ENCODE data around the gene NDOR1.

NDOR1 gene

GRCh38 chr9:137228968-137229896 is 23.7 kb downstream of the NDOR1 start:
- H3K36me3 ChIP-seq: no peaks in the 10 kb centered on the region
- TF ChIP-seq, protein P1, sequence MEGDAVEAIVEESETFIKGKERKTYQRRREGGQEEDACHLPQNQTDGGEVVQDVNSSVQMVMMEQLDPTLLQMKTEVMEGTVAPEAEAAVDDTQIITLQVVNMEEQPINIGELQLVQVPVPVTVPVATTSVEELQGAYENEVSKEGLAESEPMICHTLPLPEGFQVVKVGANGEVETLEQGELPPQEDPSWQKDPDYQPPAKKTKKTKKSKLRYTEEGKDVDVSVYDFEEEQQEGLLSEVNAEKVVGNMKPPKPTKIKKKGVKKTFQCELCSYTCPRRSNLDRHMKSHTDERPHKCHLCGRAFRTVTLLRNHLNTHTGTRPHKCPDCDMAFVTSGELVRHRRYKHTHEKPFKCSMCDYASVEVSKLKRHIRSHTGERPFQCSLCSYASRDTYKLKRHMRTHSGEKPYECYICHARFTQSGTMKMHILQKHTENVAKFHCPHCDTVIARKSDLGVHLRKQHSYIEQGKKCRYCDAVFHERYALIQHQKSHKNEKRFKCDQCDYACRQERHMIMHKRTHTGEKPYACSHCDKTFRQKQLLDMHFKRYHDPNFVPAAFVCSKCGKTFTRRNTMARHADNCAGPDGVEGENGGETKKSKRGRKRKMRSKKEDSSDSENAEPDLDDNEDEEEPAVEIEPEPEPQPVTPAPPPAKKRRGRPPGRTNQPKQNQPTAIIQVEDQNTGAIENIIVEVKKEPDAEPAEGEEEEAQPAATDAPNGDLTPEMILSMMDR (IDR thresholded peaks at IDR 0.05; ENCODE audit: low read depth, low read length): no peak
- no peak for DNase-seq
- H3K9me3 ChIP-seq (ENCODE audit: severe bottlenecking): no peaks in the 10 kb centered on the region
- H3K27me3 ChIP-seq (ENCODE audit: insufficient read depth, low read depth, severe bottlenecking): no peaks in the 10 kb centered on the region
- no peak overlapping the region for H3K27ac ChIP-seq
- no peak overlapping the region for H3K4me3 ChIP-seq (ENCODE audit: low read depth, low read length)

GRCh38 chr9:137229903-137230704 is 24.6 kb downstream of the NDOR1 start:
- no peaks in the 10 kb centered on the region for H3K27me3 ChIP-seq (ENCODE audit: insufficient read depth, low read depth, severe bottlenecking)
- H3K36me3 ChIP-seq: no peaks in the 10 kb centered on the region
- H3K27ac ChIP-seq: no peak overlapping the region
- no peak for DNase-seq
- no peak overlapping the region for H3K4me3 ChIP-seq (ENCODE audit: low read depth, low read length)
- TF ChIP-seq, protein P1 (IDR thresholded peaks at IDR 0.05; ENCODE audit: low read depth, low read length): no peak
- H3K9me3 ChIP-seq (ENCODE audit: severe bottlenecking): no peaks in the 10 kb centered on the region

- TF ChIP-seq, protein P1 (IDR thresholded peaks at IDR 0.05; ENCODE audit: low read depth, low read length): no peak
- no peak within 1 kb of the TSS for H3K27ac ChIP-seq
Measured at GRCh38 chr9:137230705-137231371, 25.3 kb downstream of the NDOR1 start, which contains the start of gene SLC34A3. TSS of gene SLC34A3 (plus strand) at chr9:137230901. CDS start at chr9:137231703, 802 bp downstream.

DNA sequence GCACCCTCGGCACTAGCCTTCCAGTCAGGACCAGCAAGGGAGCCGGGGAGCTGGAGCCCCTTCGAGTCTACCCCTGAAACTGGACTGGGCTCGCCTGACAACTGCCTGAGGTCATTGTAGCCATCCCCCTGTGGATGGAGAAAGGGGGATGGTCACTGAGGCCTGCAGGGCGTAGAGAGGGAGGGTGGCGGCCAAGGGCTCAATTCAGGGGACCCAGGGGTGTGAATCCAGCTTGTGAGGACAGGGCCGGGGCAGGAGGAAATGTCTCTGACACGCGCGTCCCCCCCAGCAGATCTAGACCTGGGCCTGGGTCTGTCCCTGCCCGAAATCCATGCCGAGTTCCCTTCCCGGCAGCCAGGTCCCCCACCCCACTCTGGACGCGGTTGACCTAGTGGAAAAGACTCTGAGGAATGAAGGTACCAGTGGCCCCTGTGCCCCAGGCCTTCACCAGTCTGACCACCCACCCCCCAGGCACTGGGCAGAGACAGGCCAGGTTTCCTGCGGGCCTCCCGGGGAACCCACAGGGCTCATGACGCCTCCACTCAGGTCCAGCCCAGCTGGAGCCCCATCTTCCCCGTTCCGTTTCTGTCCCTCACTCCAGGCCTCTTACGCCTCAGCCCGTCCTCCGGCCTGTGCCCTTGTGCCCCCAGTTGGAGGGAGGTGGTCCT is 26.0 kb downstream of the NDOR1 start:
- TF ChIP-seq, protein P1 (IDR thresholded peaks at IDR 0.05; ENCODE audit: low read depth, low read length): no peak
- Histone ChIP-seq H3K4me3 (ENCODE audit: low read depth, low read length) (no peak overlapping the region), H3K9me3 (ENCODE audit: severe bottlenecking) (no peaks in the 10 kb centered on the region), H3K27ac (no peak overlapping the region), H3K36me3 (no peaks in the 10 kb centered on the region), H3K27me3 (ENCODE audit: insufficient read depth, low read depth, severe bottlenecking) (no peaks in the 10 kb centered on the region)
- DNase-seq: no peak

More at GRCh38 chr9:137230705-137231371, 25.3 kb downstream of the NDOR1 start, which contains the start of gene SLC34A3:
- DNase-seq: no peak
- no peaks in the 10 kb centered on the region for H3K36me3 ChIP-seq
- H3K27me3 ChIP-seq (ENCODE audit: insufficient read depth, low read depth, severe bottlenecking): no peaks in the 10 kb centered on the region
- no peak within 1 kb of the TSS for H3K4me3 ChIP-seq (ENCODE audit: low read depth, low read length)
- H3K9me3 ChIP-seq (ENCODE audit: severe bottlenecking): no peaks in the 10 kb centered on the region

- TF ChIP-seq, protein P1 (IDR thresholded peaks at IDR 0.05; ENCODE audit: low read depth, low read length): no peak
Measured at GRCh38 chr9:137232101-137232500, 26.6 kb downstream of the NDOR1 start.

More at GRCh38 chr9:137232101-137232500, 26.6 kb downstream of the NDOR1 start:
- Histone ChIP-seq H3K27me3 (ENCODE audit: insufficient read depth, low read depth, severe bottlenecking) (no peaks in the 10 kb centered on the region), H3K27ac (no peak overlapping the region), H3K4me3 (ENCODE audit: low read depth, low read length) (no peak overlapping the region), H3K36me3 (no peaks in the 10 kb centered on the region), H3K9me3 (ENCODE audit: severe bottlenecking) (no peaks in the 10 kb centered on the region)
- no peak for DNase-seq
